ENCODE results near the gene ZNF501.

The ZNF501 gene

DNA sequence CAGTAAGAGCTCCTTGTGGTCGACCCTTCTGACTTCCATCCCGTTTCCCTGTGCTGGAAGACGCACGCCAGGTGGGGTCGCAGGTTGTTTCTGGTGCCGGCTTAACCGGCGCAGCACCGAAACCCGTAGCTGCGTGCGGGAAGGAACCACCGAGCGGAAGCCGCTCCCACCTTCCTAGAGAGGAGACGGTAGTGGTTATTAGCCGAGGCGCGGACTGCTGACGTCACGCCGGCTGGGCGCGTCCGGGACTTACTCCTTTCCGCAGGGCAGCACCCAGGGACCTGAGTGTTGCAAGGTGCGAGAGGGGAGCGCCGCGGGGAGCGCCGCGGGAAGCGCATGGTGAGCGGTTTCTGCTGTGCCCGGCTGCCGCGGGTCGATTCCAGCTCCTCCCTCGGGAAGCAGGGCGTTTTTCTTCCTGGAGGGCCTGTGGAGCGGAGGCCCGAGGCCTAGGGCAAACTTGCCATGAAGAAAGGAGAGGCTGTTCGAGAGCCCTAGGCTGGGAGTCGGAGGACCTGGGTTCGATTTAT is at the start of gene ZNF501:
ZNF501 (plus strand) TSS at position 252 of the 527 bp plus-strand sequence. CDS start 4,787 bp downstream, outside the sequence.
- DNase-seq (ENCODE audit: low spot score) = peak; percentile 92

- DNase-seq (ENCODE audit: low spot score) = no peak
Observed at GRCh38 chr3:44680921-44681455, 48.4 kb upstream of the ZNF501 start.

- peak; percentile 22 for DNase-seq (ENCODE audit: low spot score)
Observed at GRCh38 chr3:44682182-44682896, 47.1 kb upstream of the ZNF501 start.

DNA sequence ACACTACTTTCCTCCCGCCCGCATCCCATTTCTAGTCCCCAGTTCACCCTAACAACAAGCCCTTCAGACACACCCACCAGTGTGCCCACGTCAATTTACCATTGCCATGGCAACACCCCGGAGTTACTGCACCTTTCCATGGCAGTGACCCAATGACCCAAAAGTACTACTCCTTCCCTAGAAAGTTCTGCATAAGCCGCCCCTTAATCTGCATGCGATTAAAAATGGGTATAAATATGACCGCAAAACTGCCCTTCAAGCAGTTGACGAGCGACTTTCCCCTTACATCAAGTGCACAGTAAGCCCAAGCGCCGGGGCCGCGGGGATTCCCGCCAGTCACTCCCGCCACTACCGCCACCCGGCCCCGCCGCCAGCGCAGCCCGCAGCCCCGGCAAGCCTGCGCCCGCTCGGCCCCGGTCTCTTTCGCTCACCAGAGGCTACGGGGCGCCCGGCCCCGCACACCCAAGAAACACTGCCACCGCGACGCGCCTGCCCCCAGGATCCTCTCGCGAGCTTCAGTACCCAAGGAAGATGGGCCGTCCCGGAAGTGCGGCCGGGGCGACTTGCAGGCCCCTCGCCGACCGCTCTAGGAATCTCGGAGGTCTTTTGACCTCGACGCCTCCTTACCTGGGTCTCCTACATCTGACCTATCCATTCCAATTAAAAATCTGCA is 44.2 kb upstream of the ZNF501 start:
- peak; percentile 87 for DNase-seq (ENCODE audit: low spot score)

DNA sequence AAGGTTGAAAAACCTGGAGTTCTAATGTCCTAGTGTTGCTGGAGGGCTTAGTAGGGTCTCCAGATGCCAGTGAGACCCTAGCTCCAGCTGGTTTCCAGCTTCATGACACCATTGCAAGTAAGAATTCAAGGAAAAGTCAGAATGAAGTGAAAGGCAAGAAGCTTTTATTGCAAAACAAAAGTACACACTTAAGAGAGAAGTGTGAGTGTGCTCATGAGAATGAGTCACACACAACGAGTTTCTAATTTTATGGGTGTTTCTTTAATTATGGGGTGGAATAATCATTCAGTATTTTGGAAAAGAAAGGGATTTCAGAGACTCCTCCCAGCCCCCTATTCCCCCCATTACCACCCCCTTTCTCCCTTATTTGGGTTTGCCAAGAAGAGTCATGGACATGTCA is 41.5 kb upstream of the ZNF501 start:
- no peak for DNase-seq (ENCODE audit: low spot score)

DNA sequence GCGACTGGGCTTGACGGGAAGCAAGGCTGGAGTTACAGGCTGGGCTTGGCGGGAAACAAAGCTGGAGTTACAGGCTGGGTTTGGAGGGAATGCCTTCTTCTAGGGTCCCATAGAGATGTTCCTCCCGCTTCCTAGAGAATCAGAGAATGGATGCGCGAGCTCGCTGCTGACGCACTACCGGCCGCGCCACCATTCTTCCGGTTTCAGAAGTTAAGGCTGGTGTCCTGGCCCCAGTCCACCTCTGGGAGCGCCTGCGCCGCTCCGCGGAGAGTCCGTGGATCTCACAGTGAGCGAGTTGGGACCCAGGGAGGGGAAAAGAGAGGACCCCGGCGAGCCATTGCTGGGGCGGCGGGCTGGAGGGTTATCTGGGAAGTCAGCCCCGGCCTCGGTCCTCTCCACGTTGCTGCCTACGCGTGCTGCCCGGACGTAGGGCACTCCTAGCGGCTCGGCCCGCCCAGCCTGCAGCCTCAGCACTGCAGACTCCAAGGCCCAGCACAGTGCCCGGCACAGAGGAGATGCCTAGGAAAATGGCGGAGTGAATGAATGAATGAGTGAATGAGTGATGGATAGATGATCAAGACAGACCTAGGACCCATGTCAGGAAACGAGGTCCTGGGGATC is 16.9 kb upstream of the ZNF501 start, which contains the start of gene ZNF502:
ZNF502 (plus strand) TSS at position 206 of the 621 bp plus-strand sequence. CDS start 7,602 bp downstream, outside the sequence.
- DNase-seq (ENCODE audit: low spot score) = peak; percentile 92

DNA sequence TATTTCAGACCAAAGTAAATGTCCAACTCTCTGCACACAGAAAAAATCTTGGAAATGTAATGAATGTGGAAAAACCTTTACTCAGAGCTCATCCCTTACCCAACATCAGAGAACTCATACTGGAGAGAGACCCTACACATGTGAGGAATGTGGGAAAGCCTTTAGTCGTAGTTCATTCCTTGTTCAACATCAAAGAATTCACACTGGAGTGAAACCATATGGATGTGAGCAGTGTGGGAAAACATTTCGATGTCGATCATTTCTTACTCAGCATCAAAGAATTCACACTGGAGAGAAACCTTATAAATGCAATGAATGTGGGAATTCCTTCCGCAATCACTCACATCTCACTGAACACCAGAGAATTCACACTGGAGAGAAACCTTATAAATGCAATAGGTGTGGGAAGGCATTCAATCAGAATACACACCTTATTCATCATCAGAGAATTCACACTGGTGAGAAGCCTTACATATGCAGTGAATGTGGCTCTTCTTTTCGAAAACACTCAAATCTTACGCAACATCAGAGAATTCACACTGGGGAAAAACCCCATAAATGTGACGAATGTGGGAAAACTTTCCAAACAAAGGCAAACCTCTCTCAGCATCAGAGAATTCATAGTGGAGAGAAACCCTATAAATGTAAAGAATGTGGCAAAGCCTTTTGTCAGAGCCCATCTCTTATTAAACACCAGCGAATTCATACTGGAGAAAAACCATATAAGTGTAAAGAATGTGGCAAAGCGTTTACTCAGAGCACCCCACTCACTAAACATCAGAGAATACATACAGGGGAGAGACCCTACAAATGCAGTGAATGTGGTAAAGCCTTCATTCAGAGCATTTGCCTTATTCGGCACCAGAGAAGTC is 8.0 kb upstream of the ZNF501 start:
- no peak for DNase-seq (ENCODE audit: low spot score)

GRCh38 chr3:44722103-44722401 is 7.4 kb upstream of the ZNF501 start:
- DNase-seq (ENCODE audit: low spot score) = no peak

DNA sequence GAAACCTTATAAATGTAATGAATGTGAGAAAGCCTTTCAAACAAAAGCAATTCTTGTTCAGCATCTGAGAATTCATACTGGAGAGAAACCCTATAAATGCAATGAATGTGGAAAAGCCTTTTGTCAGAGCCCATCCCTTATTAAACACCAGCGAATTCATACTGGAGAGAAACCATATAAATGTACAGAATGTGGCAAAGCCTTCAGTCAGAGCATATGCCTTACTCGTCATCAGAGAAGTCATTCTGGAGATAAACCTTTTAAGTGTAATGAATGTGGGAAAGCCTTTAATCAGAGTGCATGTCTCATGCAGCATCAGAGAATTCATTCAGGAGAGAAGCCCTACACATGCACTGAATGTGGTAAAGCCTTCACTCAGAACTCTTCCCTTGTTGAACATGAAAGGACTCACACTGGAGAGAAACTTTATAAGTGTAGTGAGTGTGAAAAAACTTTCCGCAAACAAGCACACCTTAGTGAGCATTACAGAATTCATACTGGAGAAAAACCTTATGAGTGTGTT is 5.3 kb downstream of the ZNF501 start:
- DNase-seq (ENCODE audit: low spot score) = no peak

- DNase-seq (ENCODE audit: low spot score) = peak; percentile 5
Observed at GRCh38 chr3:44761101-44761423, 31.6 kb downstream of the ZNF501 start.

GRCh38 chr3:44761424-44762169 is 32.2 kb downstream of the ZNF501 start, which contains the start of the genes KIAA1143 and KIF15:
Gene KIAA1143 (minus strand): TSS chr3:44761619. CDS start chr3:44761602, 17 bp downstream.
Gene KIF15 (plus strand): TSS chr3:44761794. CDS start chr3:44761866, 72 bp downstream.
- DNase-seq (ENCODE audit: low spot score) = peak; percentile 98

GRCh38 chr3:44762170-44762677 is 32.8 kb downstream of the ZNF501 start:
- DNase-seq (ENCODE audit: low spot score) = peak; percentile 14

- no peak for DNase-seq (ENCODE audit: low spot score)
Observed at GRCh38 chr3:44762690-44763089, 33.3 kb downstream of the ZNF501 start.

DNA sequence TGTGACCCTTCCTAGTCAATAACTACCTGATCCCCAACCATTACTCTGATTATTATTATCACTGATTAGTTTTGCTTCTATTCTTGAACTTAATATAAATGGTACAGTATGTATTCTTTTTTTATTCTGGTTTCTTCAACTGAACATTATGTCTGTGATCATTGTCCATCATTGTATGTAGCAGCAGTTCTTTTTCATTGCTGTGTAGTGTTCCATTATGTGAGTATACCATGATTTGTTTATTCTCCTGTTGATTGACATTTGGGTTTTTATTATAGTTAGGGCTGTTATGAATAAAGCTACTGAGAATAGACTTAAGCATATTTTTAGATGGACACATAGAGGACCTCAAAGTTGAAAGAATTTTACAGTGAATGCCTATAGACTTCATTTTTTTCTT is 34.8 kb downstream of the ZNF501 start:
- no peak for DNase-seq (ENCODE audit: low spot score)

DNA sequence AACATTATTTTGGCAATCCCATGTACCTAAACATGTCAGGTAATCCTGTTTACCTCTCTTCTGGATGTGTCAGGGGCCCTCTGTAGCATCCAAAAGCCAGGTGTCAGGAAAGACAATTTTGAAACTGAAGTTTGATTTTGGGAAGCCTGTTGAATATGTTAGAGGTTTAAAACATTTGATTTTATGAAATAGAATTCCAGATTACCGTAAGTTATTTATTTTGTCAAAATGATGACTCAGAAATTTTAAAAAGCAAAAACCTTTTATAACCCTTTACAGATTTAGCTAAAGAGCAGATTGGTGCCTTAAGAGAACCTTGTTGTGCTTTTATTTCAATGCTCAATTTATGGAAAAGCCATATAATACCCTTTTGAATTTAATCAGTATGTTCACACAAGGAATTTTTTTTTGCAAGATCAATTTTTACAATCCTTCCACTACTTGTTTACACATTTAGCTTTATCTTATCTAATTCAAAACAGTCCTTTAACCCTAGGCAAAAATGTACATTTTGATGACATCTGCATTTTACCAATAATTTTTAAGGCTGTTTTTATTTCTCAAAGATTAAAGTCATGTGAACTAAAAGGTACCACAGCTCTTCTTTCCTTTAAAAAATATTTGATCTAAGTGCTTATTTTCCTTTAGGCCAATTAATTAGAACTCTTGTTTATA is 42.1 kb downstream of the ZNF501 start:
- no peak for DNase-seq (ENCODE audit: low spot score)

- DNase-seq (ENCODE audit: low spot score) = no peak
Observed at GRCh38 chr3:44772099-44772442, 42.6 kb downstream of the ZNF501 start.

GRCh38 chr3:44782891-44783290 is 53.5 kb downstream of the ZNF501 start:
- no peak for DNase-seq (ENCODE audit: low spot score)
